GM12878 (cell line): ENCODE measurements around the gene OTUD5. TPM values are rescaled to one million over a fixed set of nuclear protein-coding genes. Genes with fewer than 3 reads are reported as not detected.
A peak's percentile ranks its signal among the peaks of the same experiment; 100 is the strongest.

Source experiments
- ATAC-seq: fragments of 200-7000 bp; cut with Tn5 transposase; 3 replicates; pipeline ENCODE4 v1.9.1; 2020; ENCODE audit warnings: mild to moderate bottlenecking, moderate library complexity
- BruUV-seq: library from RNA; stranded (reverse); fragments of 400-500 nt; replicated peaks from 2 replicates; lab custom pipeline; 2021; lab: Mats Ljungman, UMichigan
- CTCF ChIA-PET: fragments of 300-600 bp; sonication (Branson Sonifier 250); formaldehyde crosslinking; extraction: SDS; loops from one replicate; lab custom pipeline; 2021; ENCODE audit warnings: inconsistent platforms; lab: Yijun Ruan, JAX
- POLR2A ChIA-PET: fragments of 350-600 bp; formaldehyde crosslinking; extraction: SDS; loops from one replicate; lab custom pipeline; 2021; ENCODE audit warnings: inconsistent platforms; lab: Charles Lee
- RAD21 ChIA-PET: fragments of 300-600 bp; sonication (Branson Sonifier 250); formaldehyde crosslinking; loops from one replicate; lab custom pipeline; 2023; ENCODE audit warnings: antibody characterized with exemption; ENCODE audit not compliant: unreplicated experiment; lab: Charles Lee
- SMC1A ChIA-PET: fragments of 300-600 bp; sonication (Branson Sonifier 250); formaldehyde crosslinking; loops from one replicate; lab custom pipeline; 2023; ENCODE audit not compliant: unreplicated experiment, uncharacterized antibody; lab: Charles Lee
- DNase-seq: peaks from one replicate; pipeline ENCODE4 v3.0.0-alpha.2; 2011; ENCODE audit warnings: low read depth, low spot score
- FAIRE-seq: peaks from 3 replicates; lab custom pipeline; 2011; peaks lifted over from hg19 to GRCh38; lab: Jason Lieb, UNC
- H2AFZ ChIP-seq: 2 replicates; pipeline ENCODE4 v1.6.0; 2011; ENCODE audit warnings: low read depth, low read length, control low read depth; ENCODE audit not compliant: control insufficient read depth
- H3K27ac ChIP-seq: 2 replicates; pipeline ENCODE4 v1.5.1; 2011; ENCODE audit warnings: control low read depth; ENCODE audit not compliant: control insufficient read depth, insufficient read depth
- H3K27me3 ChIP-seq, 2 experiments: replicated peaks in 1 of 2; 2 replicates each; pipeline versions ENCODE4 v1.6.0 to v1.6.1; 2011; ENCODE audit warnings: low read length in 1 of 2; ENCODE audit not compliant: control insufficient read depth in 2 of 2, insufficient read depth in 2 of 2
- H3K36me3 ChIP-seq, 2 experiments: 2 replicates each; pipeline ENCODE4 v1.5.1; 2011; ENCODE audit warnings: low read length in 1 of 2; ENCODE audit not compliant: control insufficient read depth in 2 of 2, insufficient read depth in 2 of 2
- H3K4me1 ChIP-seq: 2 replicates; pipeline ENCODE4 v1.6.1; 2011; ENCODE audit warnings: mild to moderate bottlenecking, low read length, moderate library complexity, mixed read lengths; ENCODE audit not compliant: control insufficient read depth, insufficient read depth
- H3K4me2 ChIP-seq: 2 replicates; pipeline ENCODE4 v1.6.0; 2011; ENCODE audit warnings: control low read depth; ENCODE audit not compliant: control insufficient read depth, insufficient read depth
- H3K4me3 ChIP-seq: fragments of 200-600 bp; sonication (generic); 2 replicates; pipeline ENCODE4 v1.5.1; 2016
- H3K79me2 ChIP-seq: 2 replicates; pipeline ENCODE4 v1.6.0; 2011; ENCODE audit warnings: low read length; ENCODE audit not compliant: control insufficient read depth, insufficient read depth
- H3K9ac ChIP-seq: 2 replicates; pipeline ENCODE4 v1.8.0; 2011; ENCODE audit warnings: low read length, control low read depth, mixed read lengths; ENCODE audit not compliant: control insufficient read depth, insufficient read depth
- H3K9me3 ChIP-seq: replicated peaks from 3 replicates; pipeline ENCODE4 v1.5.1; 2011; ENCODE audit warnings: mild to moderate bottlenecking, low read length; ENCODE audit not compliant: control insufficient read depth, insufficient read depth
- H4K20me1 ChIP-seq: 2 replicates; pipeline ENCODE4 v1.6.0; 2011; ENCODE audit not compliant: control insufficient read depth, insufficient read depth
- BCL11A ChIP-seq: IDR thresholded peaks from 2 replicates; pipeline ENCODE4 v1.6.1; 2011; ENCODE audit warnings: low read depth, low read length
- MEF2A ChIP-seq: IDR thresholded peaks from 2 replicates; pipeline ENCODE4 v1.6.1; 2011; ENCODE audit warnings: low read depth, mild to moderate bottlenecking, low read length, moderate library complexity; ENCODE audit not compliant: insufficient read depth
- MXI1 ChIP-seq: fragments of 150-350 bp; IDR thresholded peaks from 2 replicates; pipeline ENCODE4 v1.6.1; 2011; ENCODE audit warnings: low read depth, mild to moderate bottlenecking, inconsistent platforms, low read length, improper control_type of control experiment
- NFIC ChIP-seq: IDR thresholded peaks from 2 replicates; pipeline ENCODE4 v1.6.1; 2012; ENCODE audit warnings: low read depth, mild to moderate bottlenecking, inconsistent platforms, low read length, moderate library complexity
- NR2C2 ChIP-seq: IDR thresholded peaks from 2 replicates; pipeline ENCODE4 v1.6.1; 2011; ENCODE audit warnings: borderline replicate concordance, low read depth; ENCODE audit not compliant: control insufficient read depth, insufficient read length
- POLR2AphosphoS2 ChIP-seq: IDR thresholded peaks from 2 replicates; pipeline ENCODE4 v1.6.1; 2011; ENCODE audit warnings: low read depth, mild to moderate bottlenecking, low read length, improper control_type of control experiment, moderate library complexity
- RAD21 ChIP-seq: IDR thresholded peaks from 2 replicates; pipeline ENCODE4 v1.6.1; 2011; ENCODE audit warnings: mild to moderate bottlenecking, low read depth, low read length, moderate library complexity; ENCODE audit not compliant: insufficient read depth
- SMAD1 ChIP-seq: fragments of 450-650 bp; IDR thresholded peaks from 2 replicates; pipeline ENCODE4 v1.6.1; 2018; ENCODE audit warnings: mild to moderate bottlenecking, low read depth; ENCODE audit not compliant: partially characterized antibody
- TCF12 ChIP-seq: IDR thresholded peaks from 2 replicates; pipeline ENCODE4 v1.6.1; 2011; ENCODE audit warnings: low read depth, mild to moderate bottlenecking, low read length
- ZBED1 ChIP-seq: IDR thresholded peaks from 2 replicates; pipeline ENCODE4 v1.6.1; 2016; ENCODE audit warnings: borderline replicate concordance
- WGBS: methylation state at CpG from one replicate; pipeline ENCODE4 v1.1.6; 2016; ENCODE audit warnings: low lambda C conversion rate; ENCODE audit not compliant: insufficient replicate concordance, insufficient coverage; ENCODE audit errors: missing lambda C conversion rate; 5-methylcytosine and 5-hydroxymethylcytosine counted together
- in situ Hi-C: fragments of 300-500 bp; cut with MboI; formaldehyde crosslinking; loops from 9 replicates; pipeline ENCODE4 v1.14.3; 2018; ENCODE audit warnings: mixed read lengths
- intact Hi-C: fragments of 100-400 bp; cut with micrococcal nuclease; formaldehyde crosslinking; loops from one replicate; pipeline ENCODE4 v1.14.2; 2022; ENCODE audit not compliant: unreplicated experiment
- polyA plus RNA-seq, 11 experiments: library from polyadenylated mRNA; depleted of rRNA in 4 of 11; unstranded in 6 of 11; stranded (reverse) in 5 of 11; fragments of >200 nt; fragmentation: Nextera tagmentation in 4 of 11; fragmentation: Illumina TruSeq in 1 of 11; extraction: Ambion mirVana in 4 of 11; extraction: Trizol in 1 of 11; gene quantifications; 1 replicate in 1 of 11; 2 replicates in 10 of 11; pipeline versions ENCODE4 v1.2.1 to v1.2.3, GENCODE V29; 2011 to 2016; ENCODE audit warnings: inconsistent platforms in 2 of 11, missing spikeins in 2 of 11, low read depth in 1 of 11
- total RNA-seq, 4 experiments: library from RNA; depleted of rRNA in 3 of 4; stranded (reverse); fragments of >200 nt in 3 of 4; fragmentation: Illumina TruSeq in 1 of 4; extraction: Trizol in 1 of 4; gene quantifications; 2 replicates each; pipeline versions ENCODE4 v1.2.1 to v1.2.3, GENCODE V29; 2013 to 2021
- TF ChIP-seq, protein P1 (sequence below): fragments of 450-650 bp; conservative IDR thresholded peaks from 2 replicates; pipeline ENCODE4 v1.6.1; 2017; ENCODE audit warnings: mild to moderate bottlenecking, moderate library complexity
- TF ChIP-seq, protein P2 (sequence below): fragments of 450-650 bp; IDR thresholded peaks from 2 replicates; pipeline ENCODE4 v1.6.1; 2018; ENCODE audit warnings: borderline replicate concordance, mild to moderate bottlenecking; ENCODE audit not compliant: partially characterized antibody
- TF ChIP-seq, protein P3 (sequence below): IDR thresholded peaks from 2 replicates; pipeline ENCODE4 v1.6.1; 2011; ENCODE audit warnings: borderline replicate concordance, low read depth, mild to moderate bottlenecking, moderate library complexity, low read length; ENCODE audit not compliant: insufficient read depth, poor library complexity, severe bottlenecking
- TF ChIP-seq, protein P4 (sequence below): IDR thresholded peaks from 2 replicates; pipeline ENCODE4 v1.6.1; 2011; ENCODE audit warnings: low read depth, low read length, improper control_type of control experiment, borderline replicate concordance

Gene OTUD5
- total and polyA plus RNA-seq, 10 of the 15 experiments (the other 5 are each of a cell fraction or from before 2014, with no cell fraction given): 2.0 to 50.3 (median 22.7) TPM

DNA sequence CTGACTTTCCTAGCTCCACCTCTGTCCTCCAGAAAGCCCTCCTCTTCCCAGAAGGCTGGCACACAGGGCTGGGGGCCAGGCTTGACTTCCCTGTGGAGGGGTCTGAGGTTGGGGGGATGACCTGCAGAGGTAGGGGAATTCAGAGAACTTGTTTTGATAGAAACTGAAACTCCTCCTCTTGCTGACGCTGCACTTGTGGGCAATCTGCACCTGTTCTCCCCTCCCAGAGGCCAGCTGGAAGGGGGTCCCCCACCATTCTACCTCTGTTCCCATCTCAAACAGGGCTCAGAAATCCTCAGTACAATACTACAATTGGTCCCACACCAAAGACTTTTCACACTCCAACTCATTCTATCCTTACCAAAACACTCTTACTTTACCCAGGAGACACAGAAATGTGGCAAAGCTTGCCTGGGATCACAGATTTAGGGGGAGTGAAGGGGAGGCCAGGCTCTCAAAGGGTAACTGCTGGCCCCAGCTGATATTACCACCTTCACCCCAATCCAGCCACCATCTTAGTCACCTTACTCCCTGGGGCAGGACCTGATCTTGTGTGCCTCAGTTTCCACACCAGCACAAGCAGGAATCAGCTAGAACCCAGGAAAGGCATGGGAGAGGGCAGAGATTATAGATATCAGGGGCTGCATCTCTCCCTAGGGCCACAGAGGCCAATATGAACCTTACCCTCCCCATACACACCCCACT lies 18.5 kb downstream of the OTUD5 start:
- peak overlapping the region; percentile 7; the same call in 1 of the 2 replicates for H3K4me3 ChIP-seq
- peaks cover 2 to 22% of the 10 kb centered on the region in 2 experiments for H3K36me3 ChIP-seq
- peak; percentile 84 for DNase-seq
- peaks cover 73% of the 10 kb centered on the region for H3K4me1 ChIP-seq
- no peaks in the 10 kb centered on the region; the same call in 2 of the 3 replicates for H3K9me3 ChIP-seq
- H3K27ac ChIP-seq: peak overlapping the region; percentile 95
- H2AFZ ChIP-seq: no peak overlapping the region
- peaks cover 45% of the 10 kb centered on the region for H3K79me2 ChIP-seq
- ChIA-PET SMC1A (interaction anchor here (0.9 to 2.9 kb wide), 8 partner anchors 8 to 202 kb away, joined by 3 to 9 read pairs (median 5); partner anchors contain the start of gene SLC35A2), CTCF (interaction anchor here (0.7 to 2.5 kb wide), 6 partner anchors 10 to 222 kb away, joined by 3 to 9 read pairs (median 4); no protein-coding TSS in a partner anchor), RAD21 (interaction anchor here (0.6 to 3.2 kb wide), 7 partner anchors 19 to 299 kb away, joined by 3 to 17 read pairs (median 4); partner anchors contain the start of genes PQBP1, SLC35A2, TFE3 and TIMM17B), POLR2A (interaction anchor here (0.5 to 3.4 kb wide), 13 partner anchors 11 to 367 kb away, joined by 3 to 21 read pairs (median 8); partner anchors contain the start of genes HDAC6, OTUD5, PIM2 and PQBP1)
- H4K20me1 ChIP-seq: no peaks in the 10 kb centered on the region
- intact Hi-C loops: loop anchor here (1.0 to 5.0 kb wide), 3 partner anchors 15 to 857 kb away; partner anchors contain the start of gene HDAC6
- peak; percentile 65 for ATAC-seq
- peak; percentile 31 for FAIRE-seq
- peak overlapping the region; percentile 88 for H3K4me2 ChIP-seq
- no peaks in the 10 kb centered on the region for H3K27me3 ChIP-seq
- 0% methylated on average over 1 of the region's 1 CpG for WGBS
- in situ Hi-C loops: loop anchor here (25.0 kb wide), 1 partner anchor 1727 kb away; the partner anchor contains the start of gene CDK16
- peak overlapping the region; percentile 63 for H3K9ac ChIP-seq
- BruUV-seq: TSS peak; percentile 92
- TF ChIP-seq RAD21 (no peak), BCL11A (peak; percentile 82), ZBED1 (no peak), NFIC (peak; percentile 80), TCF12 (peak; percentile 100), SMAD1 (peak; percentile 65), NR2C2 (no peak), MXI1 (no peak), POLR2AphosphoS2 (no peak), MEF2A (peak; percentile 50; the same call in 1 of the 2 replicates)
- TF ChIP-seq, protein P1, sequence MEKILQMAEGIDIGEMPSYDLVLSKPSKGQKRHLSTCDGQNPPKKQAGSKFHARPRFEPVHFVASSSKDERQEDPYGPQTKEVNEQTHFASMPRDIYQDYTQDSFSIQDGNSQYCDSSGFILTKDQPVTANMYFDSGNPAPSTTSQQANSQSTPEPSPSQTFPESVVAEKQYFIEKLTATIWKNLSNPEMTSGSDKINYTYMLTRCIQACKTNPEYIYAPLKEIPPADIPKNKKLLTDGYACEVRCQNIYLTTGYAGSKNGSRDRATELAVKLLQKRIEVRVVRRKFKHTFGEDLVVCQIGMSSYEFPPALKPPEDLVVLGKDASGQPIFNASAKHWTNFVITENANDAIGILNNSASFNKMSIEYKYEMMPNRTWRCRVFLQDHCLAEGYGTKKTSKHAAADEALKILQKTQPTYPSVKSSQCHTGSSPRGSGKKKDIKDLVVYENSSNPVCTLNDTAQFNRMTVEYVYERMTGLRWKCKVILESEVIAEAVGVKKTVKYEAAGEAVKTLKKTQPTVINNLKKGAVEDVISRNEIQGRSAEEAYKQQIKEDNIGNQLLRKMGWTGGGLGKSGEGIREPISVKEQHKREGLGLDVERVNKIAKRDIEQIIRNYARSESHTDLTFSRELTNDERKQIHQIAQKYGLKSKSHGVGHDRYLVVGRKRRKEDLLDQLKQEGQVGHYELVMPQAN: 0 out of 2 replicates have a peak, but pooled peaks have one; percentile 11
- TF ChIP-seq, protein P2, sequence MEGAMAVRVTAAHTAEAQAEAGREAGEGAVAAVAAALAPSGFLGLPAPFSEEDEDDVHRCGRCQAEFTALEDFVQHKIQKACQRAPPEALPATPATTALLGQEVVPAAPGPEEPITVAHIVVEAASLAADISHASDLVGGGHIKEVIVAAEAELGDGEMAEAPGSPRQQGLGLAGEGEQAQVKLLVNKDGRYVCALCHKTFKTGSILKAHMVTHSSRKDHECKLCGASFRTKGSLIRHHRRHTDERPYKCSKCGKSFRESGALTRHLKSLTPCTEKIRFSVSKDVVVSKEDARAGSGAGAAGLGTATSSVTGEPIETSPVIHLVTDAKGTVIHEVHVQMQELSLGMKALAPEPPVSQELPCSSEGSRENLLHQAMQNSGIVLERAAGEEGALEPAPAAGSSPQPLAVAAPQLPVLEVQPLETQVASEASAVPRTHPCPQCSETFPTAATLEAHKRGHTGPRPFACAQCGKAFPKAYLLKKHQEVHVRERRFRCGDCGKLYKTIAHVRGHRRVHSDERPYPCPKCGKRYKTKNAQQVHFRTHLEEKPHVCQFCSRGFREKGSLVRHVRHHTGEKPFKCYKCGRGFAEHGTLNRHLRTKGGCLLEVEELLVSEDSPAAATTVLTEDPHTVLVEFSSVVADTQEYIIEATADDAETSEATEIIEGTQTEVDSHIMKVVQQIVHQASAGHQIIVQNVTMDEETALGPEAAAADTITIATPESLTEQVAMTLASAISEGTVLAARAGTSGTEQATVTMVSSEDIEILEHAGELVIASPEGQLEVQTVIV: no peak
- TF ChIP-seq, protein P3, sequence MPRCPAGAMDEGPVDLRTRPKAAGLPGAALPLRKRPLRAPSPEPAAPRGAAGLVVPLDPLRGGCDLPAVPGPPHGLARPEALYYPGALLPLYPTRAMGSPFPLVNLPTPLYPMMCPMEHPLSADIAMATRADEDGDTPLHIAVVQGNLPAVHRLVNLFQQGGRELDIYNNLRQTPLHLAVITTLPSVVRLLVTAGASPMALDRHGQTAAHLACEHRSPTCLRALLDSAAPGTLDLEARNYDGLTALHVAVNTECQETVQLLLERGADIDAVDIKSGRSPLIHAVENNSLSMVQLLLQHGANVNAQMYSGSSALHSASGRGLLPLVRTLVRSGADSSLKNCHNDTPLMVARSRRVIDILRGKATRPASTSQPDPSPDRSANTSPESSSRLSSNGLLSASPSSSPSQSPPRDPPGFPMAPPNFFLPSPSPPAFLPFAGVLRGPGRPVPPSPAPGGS: peak; percentile 53
- TF ChIP-seq, protein P4, sequence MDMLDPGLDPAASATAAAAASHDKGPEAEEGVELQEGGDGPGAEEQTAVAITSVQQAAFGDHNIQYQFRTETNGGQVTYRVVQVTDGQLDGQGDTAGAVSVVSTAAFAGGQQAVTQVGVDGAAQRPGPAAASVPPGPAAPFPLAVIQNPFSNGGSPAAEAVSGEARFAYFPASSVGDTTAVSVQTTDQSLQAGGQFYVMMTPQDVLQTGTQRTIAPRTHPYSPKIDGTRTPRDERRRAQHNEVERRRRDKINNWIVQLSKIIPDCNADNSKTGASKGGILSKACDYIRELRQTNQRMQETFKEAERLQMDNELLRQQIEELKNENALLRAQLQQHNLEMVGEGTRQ: no peak
